ENCODE results near the gene NCBP2.

The NCBP2 gene

GRCh38 chr3:196969134-196969659 is 26.9 kb upstream of the NCBP2 start:
- peak; percentile 41 for ATAC-seq
- no peak for TF ChIP-seq ISL1 (CRISPR knock-in tag; IDR thresholded peaks at IDR 0.05)
- no peak for TF ChIP-seq TCF4 (CRISPR knock-in tag; IDR thresholded peaks at IDR 0.05; ENCODE audit: borderline replicate concordance)
- TF ChIP-seq, protein P1, sequence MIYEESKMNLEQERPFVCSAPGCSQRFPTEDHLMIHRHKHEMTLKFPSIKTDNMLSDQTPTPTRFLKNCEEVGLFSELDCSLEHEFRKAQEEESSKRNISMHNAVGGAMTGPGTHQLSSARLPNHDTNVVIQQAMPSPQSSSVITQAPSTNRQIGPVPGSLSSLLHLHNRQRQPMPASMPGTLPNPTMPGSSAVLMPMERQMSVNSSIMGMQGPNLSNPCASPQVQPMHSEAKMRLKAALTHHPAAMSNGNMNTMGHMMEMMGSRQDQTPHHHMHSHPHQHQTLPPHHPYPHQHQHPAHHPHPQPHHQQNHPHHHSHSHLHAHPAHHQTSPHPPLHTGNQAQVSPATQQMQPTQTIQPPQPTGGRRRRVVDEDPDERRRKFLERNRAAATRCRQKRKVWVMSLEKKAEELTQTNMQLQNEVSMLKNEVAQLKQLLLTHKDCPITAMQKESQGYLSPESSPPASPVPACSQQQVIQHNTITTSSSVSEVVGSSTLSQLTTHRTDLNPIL (CRISPR knock-in tag; IDR thresholded peaks at IDR 0.05; ENCODE audit: low read depth) = no peak
- no peak for TF ChIP-seq ZNF8 (CRISPR knock-in tag; IDR thresholded peaks at IDR 0.05)
- TF ChIP-seq ZNF70 (CRISPR knock-in tag; IDR thresholded peaks at IDR 0.05) = no peak
- TF ChIP-seq POU6F1 (CRISPR knock-in tag; IDR thresholded peaks at IDR 0.05; ENCODE audit: borderline replicate concordance, low read depth) = no peak
- TF ChIP-seq ARNTL (CRISPR knock-in tag; IDR thresholded peaks at IDR 0.05; ENCODE audit: borderline replicate concordance, low read depth) = no peak
- TF ChIP-seq ZC3H10 (CRISPR knock-in tag; IDR thresholded peaks at IDR 0.05) = no peak
- TF ChIP-seq ZNF565 (CRISPR knock-in tag; conservative IDR thresholded peaks at IDR 0.05; ENCODE audit: low read depth) = no peak
- no peak for TF ChIP-seq PPARA (CRISPR knock-in tag; IDR thresholded peaks at IDR 0.05; ENCODE audit: borderline replicate concordance)
- TF ChIP-seq TOX (CRISPR knock-in tag; IDR thresholded peaks at IDR 0.05; ENCODE audit: borderline replicate concordance) = no peak
- TF ChIP-seq OSR1 (CRISPR knock-in tag; IDR thresholded peaks at IDR 0.05) = no peak
- TF ChIP-seq BACH2 (CRISPR knock-in tag; IDR thresholded peaks at IDR 0.05; ENCODE audit: borderline replicate concordance) = no peak
- TF ChIP-seq, protein P2, sequence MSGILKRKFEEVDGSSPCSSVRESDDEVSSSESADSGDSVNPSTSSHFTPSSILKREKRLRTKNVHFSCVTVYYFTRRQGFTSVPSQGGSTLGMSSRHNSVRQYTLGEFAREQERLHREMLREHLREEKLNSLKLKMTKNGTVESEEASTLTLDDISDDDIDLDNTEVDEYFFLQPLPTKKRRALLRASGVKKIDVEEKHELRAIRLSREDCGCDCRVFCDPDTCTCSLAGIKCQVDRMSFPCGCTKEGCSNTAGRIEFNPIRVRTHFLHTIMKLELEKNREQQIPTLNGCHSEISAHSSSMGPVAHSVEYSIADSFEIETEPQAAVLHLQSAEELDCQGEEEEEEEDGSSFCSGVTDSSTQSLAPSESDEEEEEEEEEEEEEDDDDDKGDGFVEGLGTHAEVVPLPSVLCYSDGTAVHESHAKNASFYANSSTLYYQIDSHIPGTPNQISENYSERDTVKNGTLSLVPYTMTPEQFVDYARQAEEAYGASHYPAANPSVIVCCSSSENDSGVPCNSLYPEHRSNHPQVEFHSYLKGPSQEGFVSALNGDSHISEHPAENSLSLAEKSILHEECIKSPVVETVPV (CRISPR knock-in tag; IDR thresholded peaks at IDR 0.05) = no peak
- no peak for TF ChIP-seq ESRRG (CRISPR knock-in tag; IDR thresholded peaks at IDR 0.05)

DNA sequence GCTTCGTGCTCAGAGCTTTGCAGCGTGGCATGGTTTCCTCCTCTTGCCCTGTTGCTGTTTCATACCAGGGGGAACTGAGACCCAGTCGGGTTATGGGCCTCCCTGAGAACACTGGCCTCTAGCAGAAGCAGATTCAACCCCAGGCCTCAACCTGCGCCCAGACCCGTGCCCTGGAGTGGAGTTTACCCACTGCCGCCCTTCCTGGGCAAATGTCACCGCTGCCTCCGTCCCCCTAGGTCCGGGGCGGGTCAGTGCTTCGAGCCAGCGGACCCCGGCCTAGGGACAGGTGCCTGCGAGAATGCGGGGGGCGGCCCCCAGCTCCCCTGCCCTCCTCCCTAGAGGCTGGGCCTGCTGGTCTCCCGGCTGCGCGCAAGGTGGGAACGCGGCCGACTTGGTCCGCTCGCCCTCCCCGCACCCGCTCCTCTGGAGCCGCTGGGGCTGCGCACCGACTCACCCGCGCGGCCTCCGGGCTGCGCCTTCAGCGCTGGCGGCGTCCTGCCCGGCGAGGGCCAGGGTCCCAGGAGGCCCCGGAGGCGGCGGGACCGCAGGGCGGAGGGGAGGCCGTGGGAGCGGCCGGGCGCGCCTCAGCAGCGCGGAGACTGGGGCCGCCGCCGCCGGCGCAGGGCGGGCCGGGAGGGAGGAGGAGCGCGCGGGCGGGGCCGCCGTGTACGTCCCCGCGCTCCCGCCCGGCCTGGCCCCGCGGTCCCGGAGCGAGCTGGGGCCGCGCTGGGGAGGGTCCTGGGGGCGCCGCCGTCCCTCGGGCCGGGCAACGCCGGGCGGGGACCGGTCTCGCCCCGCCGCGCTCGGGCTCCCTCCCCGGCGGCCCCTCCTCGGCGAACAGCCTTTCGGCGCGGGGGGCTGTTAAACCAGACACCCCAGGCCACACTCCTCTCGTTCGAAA is 26.2 kb upstream of the NCBP2 start, which contains the start of gene PIGZ:
Gene PIGZ (minus strand): TSS at position 601 of the 901 bp plus-strand sequence. CDS start 16,802 bp downstream, outside the sequence.
- TF ChIP-seq OSR1 (CRISPR knock-in tag; IDR thresholded peaks at IDR 0.05) = no peak
- no peak for TF ChIP-seq ZNF8 (CRISPR knock-in tag; IDR thresholded peaks at IDR 0.05)
- TF ChIP-seq, protein P3, sequence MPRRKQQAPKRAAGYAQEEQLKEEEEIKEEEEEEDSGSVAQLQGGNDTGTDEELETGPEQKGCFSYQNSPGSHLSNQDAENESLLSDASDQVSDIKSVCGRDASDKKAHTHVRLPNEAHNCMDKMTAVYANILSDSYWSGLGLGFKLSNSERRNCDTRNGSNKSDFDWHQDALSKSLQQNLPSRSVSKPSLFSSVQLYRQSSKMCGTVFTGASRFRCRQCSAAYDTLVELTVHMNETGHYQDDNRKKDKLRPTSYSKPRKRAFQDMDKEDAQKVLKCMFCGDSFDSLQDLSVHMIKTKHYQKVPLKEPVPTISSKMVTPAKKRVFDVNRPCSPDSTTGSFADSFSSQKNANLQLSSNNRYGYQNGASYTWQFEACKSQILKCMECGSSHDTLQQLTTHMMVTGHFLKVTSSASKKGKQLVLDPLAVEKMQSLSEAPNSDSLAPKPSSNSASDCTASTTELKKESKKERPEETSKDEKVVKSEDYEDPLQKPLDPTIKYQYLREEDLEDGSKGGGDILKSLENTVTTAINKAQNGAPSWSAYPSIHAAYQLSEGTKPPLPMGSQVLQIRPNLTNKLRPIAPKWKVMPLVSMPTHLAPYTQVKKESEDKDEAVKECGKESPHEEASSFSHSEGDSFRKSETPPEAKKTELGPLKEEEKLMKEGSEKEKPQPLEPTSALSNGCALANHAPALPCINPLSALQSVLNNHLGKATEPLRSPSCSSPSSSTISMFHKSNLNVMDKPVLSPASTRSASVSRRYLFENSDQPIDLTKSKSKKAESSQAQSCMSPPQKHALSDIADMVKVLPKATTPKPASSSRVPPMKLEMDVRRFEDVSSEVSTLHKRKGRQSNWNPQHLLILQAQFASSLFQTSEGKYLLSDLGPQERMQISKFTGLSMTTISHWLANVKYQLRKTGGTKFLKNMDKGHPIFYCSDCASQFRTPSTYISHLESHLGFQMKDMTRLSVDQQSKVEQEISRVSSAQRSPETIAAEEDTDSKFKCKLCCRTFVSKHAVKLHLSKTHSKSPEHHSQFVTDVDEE (CRISPR knock-in tag; IDR thresholded peaks at IDR 0.05) = no peak
- no peak for TF ChIP-seq TOX (CRISPR knock-in tag; IDR thresholded peaks at IDR 0.05; ENCODE audit: borderline replicate concordance)
- no peak for TF ChIP-seq ESRRG (CRISPR knock-in tag; IDR thresholded peaks at IDR 0.05)
- no peak for TF ChIP-seq PPARA (CRISPR knock-in tag; IDR thresholded peaks at IDR 0.05; ENCODE audit: borderline replicate concordance)
- no peak for TF ChIP-seq RARB (CRISPR knock-in tag; IDR thresholded peaks at IDR 0.05)
- ATAC-seq = peak; percentile 71

- ATAC-seq = no peak
- TF ChIP-seq TOX (CRISPR knock-in tag; IDR thresholded peaks at IDR 0.05; ENCODE audit: borderline replicate concordance) (no peak), POU6F1 (CRISPR knock-in tag; IDR thresholded peaks at IDR 0.05; ENCODE audit: borderline replicate concordance, low read depth) (no peak), ISL1 (CRISPR knock-in tag; IDR thresholded peaks at IDR 0.05) (no peak), BACH2 (CRISPR knock-in tag; IDR thresholded peaks at IDR 0.05; ENCODE audit: borderline replicate concordance) (no peak), TCF4 (CRISPR knock-in tag; IDR thresholded peaks at IDR 0.05; ENCODE audit: borderline replicate concordance) (no peak), ZFP30 (CRISPR knock-in tag; IDR thresholded peaks at IDR 0.05) (no peak), SNAI2 (CRISPR knock-in tag; IDR thresholded peaks at IDR 0.05) (no peak)
- TF ChIP-seq, protein P2 (CRISPR knock-in tag; IDR thresholded peaks at IDR 0.05) = no peak
- TF ChIP-seq, protein P1 (CRISPR knock-in tag; IDR thresholded peaks at IDR 0.05; ENCODE audit: low read depth) = no peak
These were observed 25.3 kb upstream of the NCBP2 start for GRCh38 chr3:196967412-196968232.
